HL-60 (cell line): Measurements from ENCODE around the gene EIF5A2.
"Not testable (repeated sequence)": the region's sequence is repeated elsewhere in the genome, so short reads cannot be mapped to it uniquely, and the experiment has no call there.

Experiments used
- DNase-seq, 2 experiments: peaks; one replicate each; pipeline ENCODE4 v3.0.0-alpha.2; 2010 to 2020; ENCODE audit warnings: low read depth in 1 of 2, low spot score in 1 of 2
- H3K27ac ChIP-seq: fragments of 250-450 bp; sonication (Bioruptor Pico); replicated peaks from 2 replicates; pipeline ENCODE4 v1.5.1; 2020; ENCODE audit warnings: mild to moderate bottlenecking, moderate library complexity
- H3K27me3 ChIP-seq: fragments of 250-450 bp; sonication (Bioruptor Pico); 2 replicates; pipeline ENCODE4 v1.5.1; 2021; ENCODE audit warnings: mild to moderate bottlenecking, moderate library complexity; ENCODE audit not compliant: insufficient read depth, poor library complexity, severe bottlenecking
- H3K4me3 ChIP-seq: replicated peaks from 2 replicates; pipeline ENCODE4 v1.5.1; 2011; ENCODE audit warnings: mild to moderate bottlenecking, control low read depth, low read length; ENCODE audit not compliant: insufficient read depth
- CTCF ChIP-seq: IDR thresholded peaks from one replicate; pipeline ENCODE4 v1.5.1; 2011; ENCODE audit warnings: low read length, control low read depth, inconsistent platforms; ENCODE audit not compliant: insufficient read depth
- GABPA ChIP-seq: IDR thresholded peaks from 2 replicates; pipeline ENCODE4 v1.6.1; 2012; ENCODE audit warnings: low read depth
- POLR2AphosphoS5 ChIP-seq: IDR thresholded peaks from 2 replicates; pipeline ENCODE4 v1.6.1; 2012; ENCODE audit warnings: low read depth
- SPI1 ChIP-seq: IDR thresholded peaks from 2 replicates; pipeline ENCODE4 v1.6.1; 2012; ENCODE audit warnings: low read depth, mild to moderate bottlenecking, borderline replicate concordance
- TF ChIP-seq, protein P1 (sequence below): IDR thresholded peaks from 2 replicates; pipeline ENCODE4 v1.6.1; 2012; ENCODE audit warnings: low read depth; ENCODE audit not compliant: insufficient replicate concordance

EIF5A2 gene

GRCh38 chr3:170896781-170897180 lies 11.7 kb downstream of the EIF5A2 start:
- Histone ChIP-seq H3K27me3 (no peaks in the 10 kb centered on the region), H3K27ac (no peak overlapping the region), H3K4me3 (no peak overlapping the region)
- DNase-seq, result no peak
- no peak for TF ChIP-seq POLR2AphosphoS5
- TF ChIP-seq, protein P1, sequence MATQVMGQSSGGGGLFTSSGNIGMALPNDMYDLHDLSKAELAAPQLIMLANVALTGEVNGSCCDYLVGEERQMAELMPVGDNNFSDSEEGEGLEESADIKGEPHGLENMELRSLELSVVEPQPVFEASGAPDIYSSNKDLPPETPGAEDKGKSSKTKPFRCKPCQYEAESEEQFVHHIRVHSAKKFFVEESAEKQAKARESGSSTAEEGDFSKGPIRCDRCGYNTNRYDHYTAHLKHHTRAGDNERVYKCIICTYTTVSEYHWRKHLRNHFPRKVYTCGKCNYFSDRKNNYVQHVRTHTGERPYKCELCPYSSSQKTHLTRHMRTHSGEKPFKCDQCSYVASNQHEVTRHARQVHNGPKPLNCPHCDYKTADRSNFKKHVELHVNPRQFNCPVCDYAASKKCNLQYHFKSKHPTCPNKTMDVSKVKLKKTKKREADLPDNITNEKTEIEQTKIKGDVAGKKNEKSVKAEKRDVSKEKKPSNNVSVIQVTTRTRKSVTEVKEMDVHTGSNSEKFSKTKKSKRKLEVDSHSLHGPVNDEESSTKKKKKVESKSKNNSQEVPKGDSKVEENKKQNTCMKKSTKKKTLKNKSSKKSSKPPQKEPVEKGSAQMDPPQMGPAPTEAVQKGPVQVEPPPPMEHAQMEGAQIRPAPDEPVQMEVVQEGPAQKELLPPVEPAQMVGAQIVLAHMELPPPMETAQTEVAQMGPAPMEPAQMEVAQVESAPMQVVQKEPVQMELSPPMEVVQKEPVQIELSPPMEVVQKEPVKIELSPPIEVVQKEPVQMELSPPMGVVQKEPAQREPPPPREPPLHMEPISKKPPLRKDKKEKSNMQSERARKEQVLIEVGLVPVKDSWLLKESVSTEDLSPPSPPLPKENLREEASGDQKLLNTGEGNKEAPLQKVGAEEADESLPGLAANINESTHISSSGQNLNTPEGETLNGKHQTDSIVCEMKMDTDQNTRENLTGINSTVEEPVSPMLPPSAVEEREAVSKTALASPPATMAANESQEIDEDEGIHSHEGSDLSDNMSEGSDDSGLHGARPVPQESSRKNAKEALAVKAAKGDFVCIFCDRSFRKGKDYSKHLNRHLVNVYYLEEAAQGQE, result no peak
- no peak for TF ChIP-seq CTCF

DNA sequence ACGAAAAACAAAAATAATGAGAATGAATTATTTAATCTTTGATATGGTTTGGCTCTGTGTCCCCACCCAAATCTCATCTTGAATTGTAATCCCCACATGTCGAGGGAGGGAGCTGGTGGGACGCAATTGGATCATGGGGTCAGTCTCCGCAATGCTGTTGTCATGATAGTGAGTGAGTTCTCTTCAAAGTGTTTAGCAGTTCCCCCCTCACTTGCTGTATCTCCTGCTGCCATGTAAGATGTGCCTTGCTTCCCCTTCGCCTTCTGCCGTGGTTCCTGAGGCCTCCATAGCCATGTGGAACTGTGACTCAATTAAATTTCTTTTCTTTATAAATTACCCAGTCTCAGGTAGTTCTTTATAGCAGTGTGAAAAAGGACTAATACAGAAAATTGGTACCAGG lies 12.1 kb downstream of the EIF5A2 start:
- DNase-seq, H3K4me3 ChIP-seq, H3K27ac ChIP-seq, H3K27me3 ChIP-seq: not testable (repeated sequence)

DNA sequence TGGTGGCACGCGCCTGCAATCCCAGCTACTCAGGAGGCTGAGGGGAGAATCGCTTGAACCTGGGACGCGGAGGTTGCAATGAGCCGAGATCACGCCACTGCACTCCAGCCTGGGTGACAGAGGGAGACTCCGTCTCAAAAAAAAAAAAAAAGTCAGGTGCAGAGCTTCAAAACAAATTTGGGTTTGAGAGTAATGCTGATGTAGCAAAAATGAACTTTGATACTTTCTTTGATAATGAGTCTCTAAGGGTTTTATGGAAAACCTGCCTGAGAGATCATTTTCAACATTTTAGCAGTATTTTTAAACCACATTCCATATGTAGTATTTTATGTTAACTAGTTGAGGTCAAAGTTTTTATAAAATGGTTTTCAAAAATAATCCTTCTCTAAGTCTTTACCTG lies 14.5 kb downstream of the EIF5A2 start:
- Histone ChIP-seq H3K4me3 (no peak overlapping the region), H3K27me3 (no peaks in the 10 kb centered on the region), H3K27ac (no peak overlapping the region)
- TF ChIP-seq, protein P1, result no peak
- TF ChIP-seq CTCF (no peak), POLR2AphosphoS5 (no peak), GABPA (no peak), SPI1 (no peak)
- DNase-seq, result no peak

GRCh38 chr3:170889630-170890029 lies 18.8 kb downstream of the EIF5A2 start:
- Histone ChIP-seq H3K27ac (no peak overlapping the region), H3K4me3 (no peak overlapping the region), H3K27me3 (no peaks in the 10 kb centered on the region)
- no peak for DNase-seq
- TF ChIP-seq, protein P1, result no peak
- TF ChIP-seq GABPA (no peak), POLR2AphosphoS5 (no peak), SPI1 (no peak), CTCF (no peak)
